OCI-LY7 (cell line): ENCODE results near the gene SUPT3H. TPM values are rescaled to one million over a fixed set of nuclear protein-coding genes. Genes with fewer than 3 reads are reported as not detected.
"Not testable (repeated sequence)": the region's sequence is repeated elsewhere in the genome, so short reads cannot be mapped to it uniquely, and the experiment has no call there.

Experiments used
- BruUV-seq: library from RNA; stranded (reverse); fragments of 400-500 nt; replicated peaks from 2 replicates; lab custom pipeline; 2021; lab: Mats Ljungman, UMichigan
- CTCF ChIA-PET: fragments of 300-600 bp; sonication (Branson Sonifier 250); formaldehyde crosslinking; loops from one replicate; lab custom pipeline; 2022; ENCODE audit warnings: antibody characterized with exemption; ENCODE audit not compliant: unreplicated experiment; lab: Charles Lee
- POLR2A ChIA-PET: fragments of 300-600 bp; sonication (Branson Sonifier 250); formaldehyde crosslinking; loops from one replicate; lab custom pipeline; 2022; ENCODE audit warnings: antibody characterized with exemption; lab: Charles Lee
- DNase-seq: peaks from one replicate; pipeline ENCODE4 v3.0.0-alpha.2; 2015; ENCODE audit warnings: low spot score
- H2AFZ ChIP-seq: fragments of 200-600 bp; sonication (generic), shearing (Covaris generic); 2 replicates; pipeline ENCODE4 v1.6.1; 2014; ENCODE audit warnings: mild to moderate bottlenecking, antibody characterized with exemption, low read length, moderate library complexity
- H3K27ac ChIP-seq: fragments of 200-600 bp; sonication (generic); 2 replicates; pipeline ENCODE4 v1.5.1; 2014; ENCODE audit warnings: mixed run types, low read depth, mild to moderate bottlenecking, moderate library complexity, low read length, inconsistent platforms; ENCODE audit not compliant: poor library complexity, severe bottlenecking
- H3K36me3 ChIP-seq: fragments of 200-600 bp; sonication (generic); 2 replicates; pipeline ENCODE4 v1.6.1; 2014; ENCODE audit warnings: mild to moderate bottlenecking, antibody characterized with exemption, low read length, moderate library complexity, mixed read lengths; ENCODE audit not compliant: insufficient read depth
- H3K4me1 ChIP-seq: fragments of 200-600 bp; sonication (generic); 2 replicates; pipeline ENCODE4 v1.5.1; 2014; ENCODE audit warnings: mild to moderate bottlenecking, low read length; ENCODE audit not compliant: insufficient read depth, poor library complexity, severe bottlenecking
- H3K4me2 ChIP-seq: fragments of 200-600 bp; sonication (generic); 2 replicates; pipeline ENCODE4 v1.6.1; 2014; ENCODE audit warnings: mild to moderate bottlenecking, low read length
- H3K4me3 ChIP-seq: fragments of 200-600 bp; sonication (generic); 2 replicates; pipeline ENCODE4 v1.5.1; 2014; ENCODE audit warnings: mild to moderate bottlenecking, low read depth, low read length; ENCODE audit not compliant: poor library complexity, severe bottlenecking
- H3K79me2 ChIP-seq: fragments of 200-600 bp; sonication (generic); 2 replicates; pipeline ENCODE4 v1.6.1; 2016; ENCODE audit warnings: low read depth, mild to moderate bottlenecking, low read length, moderate library complexity, mixed read lengths; ENCODE audit not compliant: insufficient read depth
- H3K9me2 ChIP-seq: fragments of 200-600 bp; sonication (generic); 2 replicates; pipeline ENCODE4 v1.6.1; 2016; ENCODE audit warnings: mild to moderate bottlenecking, low read length, mixed read lengths; ENCODE audit not compliant: insufficient read depth
- H3K9me3 ChIP-seq: fragments of 200-600 bp; sonication (generic); 2 replicates; pipeline ENCODE4 v1.6.1; 2014; ENCODE audit warnings: mild to moderate bottlenecking, mixed run types, low read length, mixed read lengths
- H4K20me1 ChIP-seq: fragments of 200-600 bp; sonication (generic); 2 replicates; pipeline ENCODE4 v1.6.1; 2014; ENCODE audit warnings: mild to moderate bottlenecking, antibody characterized with exemption, low read length, moderate library complexity, mixed read lengths; ENCODE audit not compliant: insufficient read depth
- EZH2phosphoT487 ChIP-seq: fragments of 200-600 bp; sonication (generic); IDR thresholded peaks from 2 replicates; pipeline ENCODE4 v1.6.1; 2018; ENCODE audit warnings: low read depth, borderline replicate concordance, mild to moderate bottlenecking, mixed run types, antibody characterized with exemption, low read length, moderate library complexity, mixed read lengths
- intact Hi-C: fragments of 100-400 bp; cut with micrococcal nuclease; formaldehyde crosslinking; loops from one replicate; pipeline ENCODE4 v1.10.0; 2022; ENCODE audit not compliant: unreplicated experiment
- total RNA-seq, 2 experiments: library from RNA; depleted of rRNA in 1 of 2; stranded (reverse); fragments of >200 nt in 1 of 2; shearing (Covaris generic) in 1 of 2; gene quantifications; 2 replicates each; pipeline ENCODE4 v1.2.3, GENCODE V29; 2014 to 2022
- TF ChIP-seq, protein P1 (sequence below): fragments of 200-600 bp; sonication (generic); conservative IDR thresholded peaks from 2 replicates; pipeline ENCODE4 v1.5.1; 2014; ENCODE audit warnings: mild to moderate bottlenecking, antibody characterized with exemption, low read length, moderate library complexity, mixed read lengths

SUPT3H gene
- total RNA-seq, 2 experiments from 2014 or later = 1.1 to 7.1 TPM

DNA sequence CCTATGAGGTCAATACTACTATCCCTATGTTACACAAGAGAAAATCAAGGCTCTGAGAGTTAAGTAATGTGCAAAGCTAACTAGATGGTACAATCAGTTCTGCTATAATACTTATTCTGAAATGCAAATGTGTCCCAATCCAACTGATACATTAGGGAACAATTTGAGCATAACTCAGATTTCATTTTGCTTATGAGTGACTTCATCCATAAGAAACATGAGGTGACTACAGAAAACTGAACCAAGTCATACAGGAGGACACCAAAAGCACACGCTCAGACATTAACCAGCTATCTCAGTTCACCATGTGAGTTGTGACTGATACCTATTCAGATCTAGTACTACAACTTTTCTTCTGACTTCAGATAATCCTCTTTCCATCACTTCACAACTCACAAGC lies 229.5 kb downstream of the SUPT3H start:
- H3K4me2 ChIP-seq = no peak overlapping the region
- H3K27ac ChIP-seq = no peak overlapping the region
- H2AFZ ChIP-seq = no peak overlapping the region
- DNase-seq = no peak
- POLR2A ChIA-PET = no interaction called here
- CTCF ChIA-PET = no interaction called here
- intact Hi-C loops = no loop called here
- no peaks in the 10 kb centered on the region for H3K9me2 ChIP-seq
- no peaks in the 10 kb centered on the region for H3K4me1 ChIP-seq
- no peaks in the 10 kb centered on the region for H3K9me3 ChIP-seq
- no peak for TF ChIP-seq EZH2phosphoT487
- TF ChIP-seq, protein P1, sequence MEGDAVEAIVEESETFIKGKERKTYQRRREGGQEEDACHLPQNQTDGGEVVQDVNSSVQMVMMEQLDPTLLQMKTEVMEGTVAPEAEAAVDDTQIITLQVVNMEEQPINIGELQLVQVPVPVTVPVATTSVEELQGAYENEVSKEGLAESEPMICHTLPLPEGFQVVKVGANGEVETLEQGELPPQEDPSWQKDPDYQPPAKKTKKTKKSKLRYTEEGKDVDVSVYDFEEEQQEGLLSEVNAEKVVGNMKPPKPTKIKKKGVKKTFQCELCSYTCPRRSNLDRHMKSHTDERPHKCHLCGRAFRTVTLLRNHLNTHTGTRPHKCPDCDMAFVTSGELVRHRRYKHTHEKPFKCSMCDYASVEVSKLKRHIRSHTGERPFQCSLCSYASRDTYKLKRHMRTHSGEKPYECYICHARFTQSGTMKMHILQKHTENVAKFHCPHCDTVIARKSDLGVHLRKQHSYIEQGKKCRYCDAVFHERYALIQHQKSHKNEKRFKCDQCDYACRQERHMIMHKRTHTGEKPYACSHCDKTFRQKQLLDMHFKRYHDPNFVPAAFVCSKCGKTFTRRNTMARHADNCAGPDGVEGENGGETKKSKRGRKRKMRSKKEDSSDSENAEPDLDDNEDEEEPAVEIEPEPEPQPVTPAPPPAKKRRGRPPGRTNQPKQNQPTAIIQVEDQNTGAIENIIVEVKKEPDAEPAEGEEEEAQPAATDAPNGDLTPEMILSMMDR = no peak
- no TSS peak for BruUV-seq
- no peaks in the 10 kb centered on the region for H3K36me3 ChIP-seq
- H3K4me3 ChIP-seq = no peak overlapping the region
- no peaks in the 10 kb centered on the region for H4K20me1 ChIP-seq
- no peaks in the 10 kb centered on the region for H3K79me2 ChIP-seq

- CTCF ChIA-PET, POLR2A ChIA-PET, H3K79me2 ChIP-seq, H3K27ac ChIP-seq, H2AFZ ChIP-seq, H4K20me1 ChIP-seq, intact Hi-C loops, H3K4me1 ChIP-seq, H3K4me3 ChIP-seq, H3K36me3 ChIP-seq, H3K9me3 ChIP-seq, H3K4me2 ChIP-seq, BruUV-seq, DNase-seq, H3K9me2 ChIP-seq: not testable (repeated sequence)
These were observed 232.1 kb downstream of the SUPT3H start for GRCh38 chr6:45145658-45146057.

GRCh38 chr6:45138765-45139164 lies 239.0 kb downstream of the SUPT3H start:
- Histone ChIP-seq H2AFZ (no peak overlapping the region), H3K4me1 (no peaks in the 10 kb centered on the region), H3K4me2 (no peak overlapping the region), H3K9me2 (no peaks in the 10 kb centered on the region), H3K9me3 (no peaks in the 10 kb centered on the region), H3K27ac (no peak overlapping the region), H3K79me2 (no peaks in the 10 kb centered on the region), H4K20me1 (no peaks in the 10 kb centered on the region), H3K4me3 (no peak overlapping the region), H3K36me3 (no peaks in the 10 kb centered on the region)
- no TSS peak for BruUV-seq
- CTCF ChIA-PET = no interaction called here
- intact Hi-C loops = no loop called here
- TF ChIP-seq, protein P1 = no peak
- no peak for TF ChIP-seq EZH2phosphoT487
- POLR2A ChIA-PET = interaction anchor here (0.6 kb wide), 1 partner anchor 144 kb away, joined by 3 read pairs; no protein-coding TSS in a partner anchor
- DNase-seq = no peak
